Ascending aorta (tissue), 2 donors: ENCODE data around the gene PYGB. TPM values are rescaled to one million over a fixed set of nuclear protein-coding genes. Genes with fewer than 3 reads are reported as not detected.

Experiments
- DNase-seq, 2 donors: peaks; one replicate each; pipeline ENCODE4 v3.0.0-alpha.2; 2019; ENCODE audit warnings: low spot score in 2 of 2
- H3K27ac ChIP-seq, 2 donors: fragments of 200-600 bp; sonication (generic); one replicate each; pipeline ENCODE4 v1.5.1; 2016 to 2017; ENCODE audit warnings: mild to moderate bottlenecking in 1 of 2
- H3K27me3 ChIP-seq: fragments of 200-600 bp; sonication (generic); one replicate; pipeline ENCODE4 v1.5.1; 2017
- H3K36me3 ChIP-seq, 2 donors: fragments of 200-600 bp; sonication (generic); one replicate each; pipeline ENCODE4 v1.5.1; 2016
- H3K4me1 ChIP-seq, 2 donors: fragments of 200-600 bp; sonication (generic); one replicate each; pipeline ENCODE4 v1.5.1; 2016 to 2017; ENCODE audit warnings: mild to moderate bottlenecking in 1 of 2
- H3K4me3 ChIP-seq, 2 donors: fragments of 200-600 bp; sonication (generic); one replicate each; pipeline ENCODE4 v1.5.1; 2016 to 2017; ENCODE audit warnings: mild to moderate bottlenecking in 1 of 2
- H3K9me3 ChIP-seq, 2 donors: fragments of 200-600 bp; sonication (generic); one replicate each; pipeline ENCODE4 v1.5.1; 2016
- CTCF ChIP-seq, 3 experiments: fragments of 200-600 bp in 2 of 3; fragments of 450-650 bp in 1 of 3; sonication (generic) in 2 of 3; IDR thresholded peaks; one replicate each; pipeline ENCODE4 v1.5.1; 2016 to 2019; ENCODE audit warnings: antibody characterized with exemption in 3 of 3, mild to moderate bottlenecking in 1 of 3, moderate library complexity in 1 of 3
- intact Hi-C: fragments of 100-400 bp; cut with DNase I; formaldehyde crosslinking; loops from one replicate; pipeline ENCODE4 v1.15.1; 2023
- total RNA-seq: library from RNA; depleted of rRNA; stranded (reverse); fragments of >200 nt; gene quantifications from one replicate; pipeline ENCODE4 v1.1.0, GENCODE V29; 2016

Gene PYGB
- total RNA-seq, 1 donor from 2014 or later = 125 TPM

GRCh38 chr20:25319241-25320034 is 71.6 kb downstream of the PYGB start:
- no peak overlapping the region for H3K27ac ChIP-seq
- no peaks in the 10 kb centered on the region for H3K9me3 ChIP-seq
- peak in 1 of 2 donors; percentile 52 for DNase-seq
- H3K27me3 ChIP-seq = no peaks in the 10 kb centered on the region
- intact Hi-C loops = no loop called here
- no peaks in the 10 kb centered on the region for H3K4me1 ChIP-seq
- H3K4me3 ChIP-seq = no peak overlapping the region
- TF ChIP-seq CTCF (IDR thresholded peaks at IDR 0.05) = no peak
- H3K36me3 ChIP-seq = peaks cover 4 to 8% of the 10 kb centered on the region in 2 donors

DNA sequence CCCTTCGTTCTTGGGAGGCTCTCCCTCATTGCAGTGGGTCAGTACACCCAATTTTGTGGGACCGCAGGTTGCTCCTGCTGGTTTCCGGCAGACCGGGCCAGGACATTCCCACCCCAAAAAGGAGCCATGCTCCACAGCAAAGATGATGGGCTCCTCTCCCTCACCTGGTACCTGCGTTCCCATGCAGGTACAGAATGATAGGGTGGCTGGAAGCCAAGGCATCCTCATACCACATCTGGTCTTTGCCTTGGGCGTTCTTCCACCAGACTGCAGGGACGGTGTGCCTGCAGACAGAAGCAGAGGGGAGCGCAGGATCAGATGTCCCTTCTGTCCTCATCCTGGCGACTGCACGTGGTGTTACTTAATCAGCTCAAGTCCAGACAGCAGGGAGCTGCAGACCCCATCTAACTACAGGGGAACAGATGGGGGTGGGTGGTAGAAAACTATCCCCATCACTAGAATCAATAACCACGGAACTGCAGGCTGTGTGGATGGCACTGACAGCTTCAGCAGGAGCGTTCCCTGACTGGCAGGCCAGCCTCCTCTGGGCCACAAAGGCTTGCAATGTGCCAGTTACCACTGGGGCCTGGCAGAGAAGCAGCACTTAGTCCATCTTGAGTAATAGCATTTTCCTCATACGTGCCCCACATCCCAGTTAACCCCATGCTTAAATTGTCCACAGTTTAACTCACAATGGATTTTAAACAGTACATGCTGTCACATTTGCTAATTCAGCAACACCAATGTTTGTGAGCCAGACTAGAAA is 72.3 kb downstream of the PYGB start:
- Histone ChIP-seq H3K4me1 (no peaks in the 10 kb centered on the region), H3K4me3 (no peak overlapping the region), H3K27ac (no peak overlapping the region), H3K9me3 (no peaks in the 10 kb centered on the region), H3K36me3 (peaks cover 4 to 8% of the 10 kb centered on the region in 2 donors), H3K27me3 (no peaks in the 10 kb centered on the region)
- intact Hi-C loops = no loop called here
- peak in 1 of 2 donors; percentile 41 for DNase-seq
- TF ChIP-seq CTCF (IDR thresholded peaks at IDR 0.05) = no peak

DNA sequence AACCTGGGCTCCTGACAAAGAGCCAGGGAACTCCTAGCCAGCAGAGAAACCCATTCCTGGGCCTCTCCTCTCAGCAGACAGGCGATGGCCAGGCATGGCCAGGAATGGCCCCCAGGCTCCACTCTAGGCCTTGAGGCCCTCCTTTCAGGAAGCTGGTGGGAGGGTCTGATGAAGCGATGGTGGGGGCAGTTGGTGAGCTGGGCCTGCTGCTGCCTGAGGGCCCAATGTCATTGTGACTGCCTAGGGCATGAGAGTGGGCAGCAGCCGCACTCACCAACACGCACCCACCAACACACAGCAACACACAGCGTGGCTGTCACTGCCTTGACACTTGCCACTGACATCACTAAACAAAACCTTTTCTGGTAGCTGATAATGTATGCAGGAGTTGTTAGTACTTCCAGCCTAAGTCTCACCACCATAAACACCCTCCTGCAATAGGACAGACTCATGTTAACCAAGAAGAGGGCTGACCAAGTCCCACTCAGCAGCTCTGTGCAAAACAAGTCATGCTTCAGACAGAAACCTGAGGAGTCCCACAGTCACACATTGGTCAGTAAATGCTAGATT is 73.5 kb downstream of the PYGB start:
- Histone ChIP-seq H3K27ac (no peak overlapping the region), H3K4me3 (no peak overlapping the region), H3K36me3 (peaks cover 4 to 8% of the 10 kb centered on the region in 2 donors), H3K9me3 (no peaks in the 10 kb centered on the region), H3K4me1 (no peaks in the 10 kb centered on the region), H3K27me3 (no peaks in the 10 kb centered on the region)
- TF ChIP-seq CTCF (IDR thresholded peaks at IDR 0.05) = no peak
- DNase-seq = peak in 1 of 2 donors; percentile 50
- intact Hi-C loops = no loop called here

GRCh38 chr20:25321991-25322390 is 74.1 kb downstream of the PYGB start:
- no peak for TF ChIP-seq CTCF (IDR thresholded peaks at IDR 0.05)
- Histone ChIP-seq H3K9me3 (no peaks in the 10 kb centered on the region), H3K4me1 (no peaks in the 10 kb centered on the region), H3K27me3 (no peaks in the 10 kb centered on the region), H3K36me3 (peaks cover 4 to 8% of the 10 kb centered on the region in 2 donors), H3K4me3 (no peak overlapping the region), H3K27ac (no peak overlapping the region)
- no peak for DNase-seq
- intact Hi-C loops = no loop called here

DNA sequence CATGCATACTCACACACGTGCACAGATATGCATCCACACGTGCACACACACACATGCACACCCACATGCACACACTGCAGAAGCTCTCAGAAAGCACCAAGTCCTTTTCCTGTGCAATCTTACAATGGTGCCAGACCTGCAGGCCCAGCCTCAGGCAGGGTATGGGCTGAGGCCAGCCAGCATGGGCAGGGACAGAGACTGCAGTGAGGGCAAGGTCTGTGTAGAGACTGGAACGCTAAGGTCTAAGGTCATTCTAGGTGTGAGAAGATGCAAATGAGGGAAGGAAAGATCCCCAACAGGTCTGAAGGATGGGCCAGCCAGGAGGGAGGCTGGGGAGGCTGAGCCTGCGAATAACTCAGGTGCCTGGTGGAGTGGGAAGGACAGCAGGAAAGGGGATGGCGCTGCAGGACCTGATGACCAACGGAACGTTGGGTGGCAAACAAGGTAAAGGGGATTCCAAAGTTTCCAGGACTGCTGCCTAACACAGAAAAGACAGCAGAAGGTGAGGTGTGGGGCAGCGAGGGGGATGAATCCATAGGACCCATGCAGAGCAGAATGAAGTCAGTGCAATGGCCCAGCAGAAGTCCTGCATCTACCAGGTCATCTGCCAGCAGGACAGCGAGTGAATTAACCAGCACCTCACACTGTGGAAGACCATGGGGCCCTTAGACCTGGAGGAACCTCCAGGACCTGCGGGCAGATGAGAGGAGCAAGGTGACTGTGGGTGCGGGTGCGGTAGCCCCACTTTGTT is 75.8 kb downstream of the PYGB start:
- DNase-seq = peak in 1 of 2 donors; percentile 43
- no peaks in the 10 kb centered on the region for H3K4me1 ChIP-seq
- no peak overlapping the region for H3K4me3 ChIP-seq
- no peaks in the 10 kb centered on the region for H3K27me3 ChIP-seq
- H3K9me3 ChIP-seq = no peaks in the 10 kb centered on the region
- intact Hi-C loops = no loop called here
- peaks cover 4 to 8% of the 10 kb centered on the region in 2 donors for H3K36me3 ChIP-seq
- H3K27ac ChIP-seq = no peak overlapping the region
- TF ChIP-seq CTCF (IDR thresholded peaks at IDR 0.05) = no peak
